ENCODE results near the gene DTWD1. TPM values are rescaled to one million over a fixed set of nuclear protein-coding genes. Genes with fewer than 3 reads are reported as not detected.
"Not testable (repeated sequence)": the region's sequence is repeated elsewhere in the genome, so short reads cannot be mapped to it uniquely, and the experiment has no call there.

Gene DTWD1
- polyA plus RNA-seq, 1 of the 3 experiments (the other 2 are of a cell fraction) = 13.9 TPM

GRCh38 chr15:49610157-49610918 lies 10.5 kb upstream of the DTWD1 start:
- DNase-seq = no peak
- H3K9ac ChIP-seq = no peak overlapping the region
- ChIA-PET CTCF (no interaction called here), POLR2A (no interaction called here)
- H2AFZ ChIP-seq (ENCODE audit: low read depth) = no peak overlapping the region
- H3K27me3 ChIP-seq (ENCODE audit: insufficient read depth) = no peaks in the 10 kb centered on the region
- H3K9me3 ChIP-seq = peaks cover 5% of the 10 kb centered on the region
- no peak overlapping the region for H3K4me2 ChIP-seq
- no peak overlapping the region for H3K27ac ChIP-seq (ENCODE audit: low read depth in 2 of 2, low read length in 1 of 2)
- TF ChIP-seq RAD21 (IDR thresholded peaks at IDR 0.05; ENCODE audit: low read length) = no peak
- TF ChIP-seq SMC3 (IDR thresholded peaks at IDR 0.05; ENCODE audit: low read depth, low read length) = no peak
- TF ChIP-seq ELF1 (IDR thresholded peaks at IDR 0.05) = no peak
- TF ChIP-seq EZH2phosphoT487 (IDR thresholded peaks at IDR 0.05; ENCODE audit: borderline replicate concordance, low read depth) = no peak
- TF ChIP-seq CTCF (IDR thresholded peaks at IDR 0.05) = no peak
- TF ChIP-seq PBX3 (IDR thresholded peaks at IDR 0.05) = no peak
- TF ChIP-seq MAX (IDR thresholded peaks at IDR 0.05; ENCODE audit: low read depth) = no peak
- TF ChIP-seq TEAD4 (IDR thresholded peaks at IDR 0.05; ENCODE audit: borderline replicate concordance, insufficient read depth) = no peak
- no peak for TF ChIP-seq EP300 (IDR thresholded peaks at IDR 0.05; ENCODE audit: borderline replicate concordance in 1 of 2, low read depth in 1 of 2, low read length in 1 of 2)
- no peak for TF ChIP-seq GATA2 (CRISPR knock-in tag; IDR thresholded peaks at IDR 0.05)
- TF ChIP-seq TCF12 (IDR thresholded peaks at IDR 0.05) = no peak
- no peak for TF ChIP-seq REST (IDR thresholded peaks at IDR 0.05; ENCODE audit: low read depth, low read length)
- TF ChIP-seq RFX5 (IDR thresholded peaks at IDR 0.05; ENCODE audit: low read length) = no peak
- H3K4me1 ChIP-seq (ENCODE audit: control insufficient read depth in 1 of 2, insufficient read depth in 2 of 2, low read depth in 1 of 2, low read length in 1 of 2) = no peaks in the 10 kb centered on the region
- H3K36me3 ChIP-seq (replicated peaks in 1 of 2; ENCODE audit: control insufficient read depth in 1 of 2, insufficient read depth in 2 of 2, low read length in 1 of 2) = peaks cover 12 to 24% of the 10 kb centered on the region in 2 experiments
- 0 out of 2 replicates have a peak, but pooled peaks cover 4% of the 10 kb centered on the region for H3K9me2 ChIP-seq
- no peak overlapping the region for H3K4me3 ChIP-seq (ENCODE audit: low read depth in 2 of 2, low read length in 1 of 2)
- 95% methylated on average over 2 of the region's 2 CpGs for WGBS (ENCODE audit: low lambda C conversion rate)
- no peaks in the 10 kb centered on the region for H3K79me2 ChIP-seq (ENCODE audit: insufficient read depth)
- H3F3A ChIP-seq (replicated peaks; ENCODE audit: insufficient read depth) = peaks cover 5% of the 10 kb centered on the region
- no peaks in the 10 kb centered on the region for H4K20me1 ChIP-seq (ENCODE audit: insufficient read depth)

GRCh38 chr15:49612240-49612639 lies 8.6 kb upstream of the DTWD1 start:
- H4K20me1 ChIP-seq (ENCODE audit: insufficient read depth); H3K9me3 ChIP-seq; H3K27me3 ChIP-seq (ENCODE audit: insufficient read depth); H3K79me2 ChIP-seq (ENCODE audit: insufficient read depth); H3K4me1 ChIP-seq (ENCODE audit: control insufficient read depth in 1 of 2, insufficient read depth in 2 of 2, low read depth in 1 of 2, low read length in 1 of 2); H3K4me3 ChIP-seq (ENCODE audit: low read depth in 2 of 2, low read length in 1 of 2); H2AFZ ChIP-seq (ENCODE audit: low read depth); H3K27ac ChIP-seq (ENCODE audit: low read depth in 2 of 2, low read length in 1 of 2); POLR2A ChIA-PET; CTCF ChIA-PET; DNase-seq; H3K9me2 ChIP-seq; H3F3A ChIP-seq (replicated peaks; ENCODE audit: insufficient read depth); H3K4me2 ChIP-seq; H3K9ac ChIP-seq: not testable (repeated sequence)
- H3K36me3 ChIP-seq (replicated peaks in 1 of 2; ENCODE audit: control insufficient read depth in 1 of 2, insufficient read depth in 2 of 2, low read length in 1 of 2) = peaks cover 12 to 21% of the 10 kb centered on the region in 2 experiments
- WGBS (ENCODE audit: low lambda C conversion rate) = 98% methylated on average over 3 of the region's 3 CpGs

Measured in SK-N-SH (cell line).